Esophagus squamous epithelium (tissue), 4 donors: ENCODE results near the gene WASL.

Experiments used
- POLR2A ChIP-seq, 4 donors: fragments of 450-650 bp; IDR thresholded peaks; one replicate each; pipeline ENCODE4 v1.6.1; 2017; ENCODE audit warnings: antibody characterized with exemption in 4 of 4, mild to moderate bottlenecking in 4 of 4, moderate library complexity in 3 of 4
- TF ChIP-seq, protein P1 (sequence below), 6 experiments: fragments of 450-650 bp in 4 of 6; fragments of 200-600 bp in 2 of 6; sonication (generic) in 2 of 6; IDR thresholded peaks; one replicate each; pipeline ENCODE4 v1.5.1; 2016 to 2019; ENCODE audit warnings: antibody characterized with exemption in 6 of 6, mild to moderate bottlenecking in 4 of 6, moderate library complexity in 4 of 6

GRCh38 chr7:123663200-123663599, 85.6 kb downstream of the WASL start:
- TF ChIP-seq, protein P1, sequence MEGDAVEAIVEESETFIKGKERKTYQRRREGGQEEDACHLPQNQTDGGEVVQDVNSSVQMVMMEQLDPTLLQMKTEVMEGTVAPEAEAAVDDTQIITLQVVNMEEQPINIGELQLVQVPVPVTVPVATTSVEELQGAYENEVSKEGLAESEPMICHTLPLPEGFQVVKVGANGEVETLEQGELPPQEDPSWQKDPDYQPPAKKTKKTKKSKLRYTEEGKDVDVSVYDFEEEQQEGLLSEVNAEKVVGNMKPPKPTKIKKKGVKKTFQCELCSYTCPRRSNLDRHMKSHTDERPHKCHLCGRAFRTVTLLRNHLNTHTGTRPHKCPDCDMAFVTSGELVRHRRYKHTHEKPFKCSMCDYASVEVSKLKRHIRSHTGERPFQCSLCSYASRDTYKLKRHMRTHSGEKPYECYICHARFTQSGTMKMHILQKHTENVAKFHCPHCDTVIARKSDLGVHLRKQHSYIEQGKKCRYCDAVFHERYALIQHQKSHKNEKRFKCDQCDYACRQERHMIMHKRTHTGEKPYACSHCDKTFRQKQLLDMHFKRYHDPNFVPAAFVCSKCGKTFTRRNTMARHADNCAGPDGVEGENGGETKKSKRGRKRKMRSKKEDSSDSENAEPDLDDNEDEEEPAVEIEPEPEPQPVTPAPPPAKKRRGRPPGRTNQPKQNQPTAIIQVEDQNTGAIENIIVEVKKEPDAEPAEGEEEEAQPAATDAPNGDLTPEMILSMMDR (IDR thresholded peaks at IDR 0.05) = no peak
- TF ChIP-seq POLR2A (IDR thresholded peaks at IDR 0.05) = no peak
